ENCODE results near the gene KLHL3.
"Not testable (repeated sequence)": the region's sequence is repeated elsewhere in the genome, so short reads cannot be mapped to it uniquely, and the experiment has no call there.

KLHL3 gene

DNA sequence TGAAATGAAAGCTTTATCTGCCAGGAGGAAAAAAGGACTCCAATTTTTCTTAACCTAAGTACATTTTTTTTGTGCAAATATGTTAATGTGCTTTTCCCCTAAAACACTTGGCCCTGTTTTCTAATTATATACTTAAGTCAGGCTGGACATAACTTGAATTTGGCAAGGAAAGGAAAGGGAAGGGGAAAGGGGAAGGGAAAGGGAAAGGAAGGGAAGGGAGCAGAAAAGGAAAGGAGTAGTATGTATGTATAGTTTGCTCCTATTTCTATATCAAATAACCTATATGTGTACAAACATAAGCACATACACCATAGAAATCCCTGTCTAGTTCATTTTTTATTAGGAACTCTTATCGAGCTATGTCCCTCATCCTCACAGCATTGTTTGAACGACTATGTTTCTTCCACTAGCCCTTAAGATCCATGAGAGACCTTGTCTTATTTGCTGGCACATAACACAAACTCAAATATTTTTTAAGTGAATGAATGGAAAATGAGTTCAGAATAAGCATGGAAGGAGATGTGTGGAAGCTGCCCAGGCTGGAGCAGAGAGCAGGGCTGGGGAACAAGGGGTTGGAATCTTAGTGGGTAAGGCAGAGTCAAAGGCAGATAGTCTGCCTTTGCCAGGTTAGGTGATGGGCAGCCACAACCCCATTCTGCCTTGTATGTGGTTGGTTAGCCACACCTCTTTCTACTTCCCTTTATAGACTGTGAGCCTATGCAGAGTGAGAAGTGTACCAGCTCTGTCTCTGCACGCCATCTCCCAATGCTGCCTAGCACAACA lies 70.0 kb downstream of the KLHL3 start:
- peak; percentile 62 for DNase-seq

DNA sequence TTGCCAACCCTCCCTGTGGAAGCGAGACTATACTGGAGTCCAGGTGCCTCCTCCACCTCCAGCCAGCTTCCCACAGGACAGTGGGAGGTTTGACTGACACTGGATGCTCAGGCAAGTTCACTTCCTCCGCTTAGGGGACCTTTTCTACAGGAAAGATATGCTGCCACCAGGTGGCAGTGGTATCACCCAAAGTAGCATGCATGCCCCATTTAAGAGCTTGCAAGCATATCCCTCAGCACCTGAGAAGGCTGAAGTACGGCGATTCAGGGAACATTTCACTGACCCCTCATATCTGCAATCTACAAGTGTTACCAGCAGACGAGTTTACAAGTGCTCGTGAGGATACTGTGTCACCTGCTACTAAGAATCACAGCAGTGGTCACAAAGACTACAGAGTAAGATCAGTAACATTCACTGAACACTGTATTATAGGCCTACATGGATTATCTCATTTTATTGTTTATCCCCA lies 75.5 kb downstream of the KLHL3 start:
- peak; percentile 86 for DNase-seq

DNA sequence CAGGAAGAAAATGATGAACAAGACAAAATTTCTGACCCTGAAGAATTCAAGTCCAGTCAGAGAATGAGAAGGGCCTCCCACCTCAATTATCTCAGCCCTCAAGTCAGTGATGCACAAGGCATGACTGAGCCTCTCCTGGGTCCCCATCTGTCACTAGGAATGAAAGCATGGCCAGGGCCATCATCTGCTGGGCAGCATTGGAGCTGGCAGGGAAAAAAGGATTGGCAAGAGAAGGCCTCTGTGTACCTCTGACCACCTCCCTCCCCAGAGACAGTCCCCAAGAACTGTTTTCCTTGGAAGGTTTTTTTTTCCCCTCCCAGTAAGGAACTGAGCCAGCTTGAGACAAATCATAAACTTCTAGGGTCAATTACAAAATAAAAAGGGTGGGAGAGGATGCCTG lies 76.7 kb downstream of the KLHL3 start:
- no peak for DNase-seq

DNA sequence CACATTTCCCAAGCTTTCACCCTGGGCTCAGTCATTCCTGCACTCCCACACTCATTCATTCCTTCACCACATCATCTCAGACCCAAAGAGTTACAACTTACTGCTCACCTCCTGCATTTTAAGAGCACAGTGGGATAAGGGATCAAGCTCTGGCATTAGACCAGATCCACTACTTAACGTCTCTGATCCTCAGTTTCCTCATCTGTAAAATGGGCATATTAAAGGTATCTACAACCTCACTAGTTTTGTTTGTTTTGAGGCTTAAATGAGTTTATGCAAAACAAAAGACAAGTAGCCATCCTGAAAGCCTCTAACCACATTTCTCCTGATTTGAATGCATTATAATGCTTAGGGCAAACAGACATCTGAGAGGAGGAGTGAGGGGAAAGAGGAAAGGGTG lies 77.6 kb downstream of the KLHL3 start:
- no peak for DNase-seq

DNA sequence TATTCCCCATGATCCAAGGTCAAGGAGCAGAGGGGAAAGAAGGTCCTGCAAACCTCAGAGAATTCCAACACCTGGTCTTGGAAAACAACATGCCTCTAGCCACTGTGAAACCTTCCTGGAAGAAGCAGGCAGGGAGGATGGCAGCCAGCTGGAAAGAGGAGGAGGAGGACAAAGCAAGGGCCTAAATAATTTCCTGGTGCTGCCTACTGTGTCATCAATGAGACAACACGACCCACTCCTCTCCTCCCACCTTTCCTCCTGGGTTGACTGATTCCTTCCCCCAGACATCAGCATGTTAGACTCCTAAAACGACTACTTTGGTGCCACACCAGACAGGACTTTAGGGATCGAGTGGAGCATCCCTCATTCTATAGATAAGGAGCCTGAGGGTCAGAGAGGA lies 78.8 kb downstream of the KLHL3 start:
- no peak for DNase-seq

DNA sequence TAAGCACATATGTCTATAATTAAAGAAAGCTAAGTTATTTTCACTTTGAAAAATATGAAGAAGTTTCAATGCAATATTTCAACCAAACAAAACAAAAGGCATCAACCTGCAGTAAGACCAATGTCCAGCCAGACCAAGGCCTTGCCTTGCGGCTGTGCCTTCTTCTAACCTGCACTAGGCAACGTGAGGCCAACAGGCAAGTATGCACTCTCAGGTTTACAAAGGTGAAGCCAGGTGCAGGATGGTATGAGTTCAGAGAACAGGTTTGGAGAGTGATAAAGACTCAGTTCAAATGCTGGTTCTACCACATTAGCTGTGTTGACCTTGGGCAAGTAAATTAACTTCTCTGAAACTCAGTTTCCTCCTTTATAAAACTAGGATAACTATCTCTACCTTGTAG lies 79.3 kb downstream of the KLHL3 start:
- no peak for DNase-seq

DNA sequence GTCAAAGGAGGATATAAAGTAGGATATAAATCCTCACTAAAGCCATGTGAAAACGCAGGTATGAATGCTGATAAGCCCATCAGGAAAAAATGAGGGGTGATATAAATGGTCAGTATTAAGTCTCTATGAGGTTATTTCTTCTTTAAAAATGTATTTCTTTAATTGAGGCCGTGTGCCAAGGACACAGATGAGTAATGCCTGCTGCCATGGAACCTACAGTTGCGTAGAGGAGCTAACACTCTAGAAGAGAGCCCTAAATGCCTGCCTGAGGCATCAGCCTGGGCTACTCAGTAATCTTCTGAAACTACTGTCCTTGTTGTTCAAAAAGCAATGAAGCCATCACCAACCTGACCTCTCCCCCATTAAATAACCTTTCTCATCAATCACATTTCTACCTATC lies 84.9 kb downstream of the KLHL3 start:
- DNase-seq = no peak

DNA sequence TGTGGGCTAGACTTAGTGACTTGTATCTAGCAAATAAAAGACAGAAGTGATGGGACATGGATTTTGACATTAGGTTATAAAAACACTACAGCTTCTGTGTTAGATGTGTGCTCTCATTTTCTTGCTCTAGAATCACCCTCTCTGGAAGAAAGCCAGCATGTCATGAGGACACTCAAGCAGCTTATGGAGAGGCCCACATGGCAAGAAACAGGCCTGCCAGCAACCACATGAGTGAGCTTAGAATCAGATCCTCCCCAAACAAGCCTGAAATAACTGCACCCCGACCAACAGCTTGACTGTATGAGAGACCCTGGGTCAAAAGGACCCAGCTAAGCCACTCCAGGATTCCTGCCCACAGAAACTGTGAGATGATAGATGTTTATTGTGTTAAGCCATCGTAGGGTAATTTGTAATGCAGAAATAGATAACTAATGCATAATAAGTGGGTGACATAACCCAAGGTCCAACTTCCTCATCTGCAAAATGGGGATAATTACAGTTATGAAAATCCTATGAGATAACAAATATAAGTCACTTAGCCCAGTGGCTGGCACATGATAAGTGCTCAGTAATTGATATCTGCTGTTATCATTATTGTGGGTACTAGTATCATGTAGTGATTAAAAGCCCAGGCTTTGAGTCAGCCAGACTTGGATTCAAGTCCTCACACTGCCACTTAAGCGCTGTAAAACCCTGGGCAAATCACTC lies 86.5 kb downstream of the KLHL3 start:
- no peak for DNase-seq

DNA sequence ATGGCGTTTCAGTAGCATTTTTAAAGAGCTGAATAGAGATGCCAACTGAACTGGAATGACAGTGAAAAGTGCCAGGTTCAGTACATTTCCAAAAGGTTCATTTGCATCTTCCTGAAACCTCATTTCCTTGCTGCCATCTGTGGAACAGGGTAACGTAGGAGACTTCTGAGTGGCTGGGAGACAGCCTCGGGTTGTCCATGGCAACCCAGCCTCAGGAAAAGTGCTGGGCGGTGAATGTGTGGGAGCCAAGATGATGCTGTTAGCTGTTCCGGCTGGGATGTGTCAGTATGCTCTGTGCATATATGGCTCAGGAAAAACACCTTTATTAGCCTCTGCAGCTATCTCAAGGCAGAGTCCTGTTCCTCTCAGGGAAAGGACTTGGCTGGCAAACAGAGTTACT lies 87.5 kb downstream of the KLHL3 start:
- DNase-seq = no peak

DNA sequence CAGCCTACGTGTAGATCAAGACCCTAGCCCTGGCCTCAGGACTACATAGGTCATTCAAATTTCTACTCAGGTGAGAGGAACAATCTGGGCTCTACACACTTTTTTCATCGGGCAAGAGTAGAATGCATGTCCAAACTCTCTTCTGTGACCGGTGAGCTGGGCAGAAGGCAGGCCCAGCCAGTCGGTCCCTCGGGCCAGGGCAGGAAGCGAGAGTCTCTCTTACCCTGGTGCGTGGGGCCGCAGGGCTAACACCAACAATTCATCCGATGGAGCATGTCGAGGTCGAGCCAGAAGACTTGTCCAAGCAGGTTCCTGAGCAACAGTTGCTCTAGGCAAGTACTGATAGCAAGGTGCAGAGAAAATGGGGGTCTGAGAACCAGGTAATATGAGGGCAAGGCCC lies 88.5 kb downstream of the KLHL3 start:
- no peak for DNase-seq

DNA sequence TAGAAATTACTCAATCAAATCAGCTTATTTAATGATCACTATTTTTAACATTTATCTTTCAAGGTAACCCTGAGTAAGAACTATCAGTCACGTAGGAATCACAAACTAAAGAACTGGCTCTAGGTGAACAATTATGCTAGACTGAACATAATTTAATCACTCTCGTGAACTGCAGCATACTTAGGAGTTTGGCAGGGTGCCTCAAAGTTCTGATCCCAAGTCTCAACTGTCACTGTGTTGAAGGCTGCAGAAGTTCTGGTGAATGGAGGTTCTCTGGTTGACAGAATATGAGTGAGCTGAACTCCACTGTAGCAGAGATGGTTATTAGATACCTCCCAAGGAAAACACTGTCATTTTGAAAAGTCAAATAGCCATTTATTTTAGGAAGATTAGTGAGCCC lies 89.1 kb downstream of the KLHL3 start:
- no peak for DNase-seq

DNA sequence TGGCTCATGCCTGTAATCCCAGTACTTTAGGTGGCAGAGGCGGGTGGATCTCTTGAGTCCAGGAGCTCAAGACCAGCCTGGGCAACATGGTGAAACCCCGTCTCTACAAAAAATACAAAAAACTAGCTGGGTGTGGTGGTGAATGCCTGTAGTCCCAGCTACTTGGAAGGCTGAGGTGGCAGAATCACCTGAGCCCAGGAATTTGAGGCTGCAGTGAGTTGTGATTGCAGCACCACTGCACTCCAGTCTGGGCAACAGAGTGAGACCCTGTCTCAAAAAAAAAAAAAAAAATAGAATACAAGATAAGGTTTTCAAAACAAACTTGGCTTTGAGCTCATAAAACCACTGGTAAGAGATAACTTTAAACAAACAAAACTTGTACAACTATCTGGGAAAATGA lies 92.8 kb downstream of the KLHL3 start:
- not testable (repeated sequence) for DNase-seq

DNA sequence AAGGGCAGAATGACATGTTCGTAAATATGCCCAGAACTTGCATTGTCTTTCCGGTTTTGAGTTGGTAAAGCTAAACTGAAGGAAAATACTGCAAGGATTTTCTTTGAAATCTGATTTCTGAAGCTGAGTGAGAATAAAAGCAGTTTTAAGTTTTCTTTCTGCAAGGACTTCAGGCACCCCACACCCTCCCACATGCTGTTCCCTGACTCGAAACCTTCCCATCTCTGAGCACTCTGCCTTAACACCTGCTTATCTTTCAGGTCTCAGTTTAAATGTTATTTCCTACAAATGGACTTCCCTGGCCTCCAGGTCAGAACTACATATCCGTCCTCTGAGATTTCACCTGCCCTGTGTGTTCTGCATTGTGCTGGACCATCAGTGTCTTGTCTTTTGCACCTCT lies 93.8 kb downstream of the KLHL3 start:
- DNase-seq = no peak

DNA sequence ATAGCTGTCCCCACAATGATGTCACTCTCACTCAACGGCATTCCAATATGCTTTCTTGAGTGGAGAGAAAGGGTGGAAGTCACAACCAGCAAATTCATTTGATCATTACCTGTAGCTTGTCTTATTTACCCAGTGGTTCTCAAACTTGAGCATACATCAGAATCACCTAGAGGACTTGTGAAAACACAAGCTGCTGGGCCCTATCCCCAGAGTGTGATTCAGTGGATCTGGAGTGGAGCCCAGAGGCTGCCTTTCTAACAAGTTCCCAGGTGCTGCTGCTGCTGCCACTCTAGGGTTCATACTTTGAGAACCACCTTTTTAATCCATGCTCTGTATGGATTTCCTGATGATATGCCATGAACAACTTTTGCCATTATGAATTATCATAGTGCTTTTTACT lies 94.7 kb downstream of the KLHL3 start:
- no peak for DNase-seq

DNA sequence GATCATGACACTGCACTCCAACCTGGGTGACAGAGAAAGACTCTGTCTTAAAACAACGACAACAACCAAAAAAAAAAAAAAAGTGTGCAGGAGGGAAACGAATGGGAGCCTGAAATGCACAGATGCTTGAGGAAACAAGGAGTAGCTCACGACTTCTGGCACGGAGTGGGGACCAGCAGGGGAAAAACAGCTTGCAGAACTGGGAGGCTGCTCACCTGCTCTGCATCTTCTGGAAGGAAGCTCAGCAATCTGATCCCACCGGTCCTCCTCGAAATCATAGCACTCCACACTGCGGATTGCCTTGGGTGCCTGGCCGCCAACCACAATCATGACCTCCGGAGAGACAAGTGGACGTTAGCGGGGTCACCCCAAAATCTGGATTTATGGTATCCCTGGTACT lies 96.2 kb downstream of the KLHL3 start:
- DNase-seq = no peak

DNA sequence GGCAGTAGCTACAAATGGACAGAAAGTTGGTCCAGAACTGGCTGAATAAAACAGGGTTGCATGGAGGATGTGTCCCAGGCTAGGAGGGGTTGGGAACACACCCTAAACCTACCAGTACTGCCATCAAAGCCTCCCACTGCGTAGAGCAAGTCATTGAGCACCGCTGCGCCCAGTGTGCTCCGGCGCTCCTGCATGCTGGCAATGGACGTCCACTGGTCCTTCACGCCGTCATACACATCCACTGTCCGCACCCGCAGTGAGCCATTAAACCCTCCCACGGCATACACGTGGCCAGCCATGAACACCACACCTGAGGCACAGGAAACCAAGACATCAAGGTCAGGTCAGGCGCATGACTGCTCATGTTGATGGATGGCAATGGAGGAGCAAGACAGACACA lies 97.0 kb downstream of the KLHL3 start:
- no peak for DNase-seq

DNA sequence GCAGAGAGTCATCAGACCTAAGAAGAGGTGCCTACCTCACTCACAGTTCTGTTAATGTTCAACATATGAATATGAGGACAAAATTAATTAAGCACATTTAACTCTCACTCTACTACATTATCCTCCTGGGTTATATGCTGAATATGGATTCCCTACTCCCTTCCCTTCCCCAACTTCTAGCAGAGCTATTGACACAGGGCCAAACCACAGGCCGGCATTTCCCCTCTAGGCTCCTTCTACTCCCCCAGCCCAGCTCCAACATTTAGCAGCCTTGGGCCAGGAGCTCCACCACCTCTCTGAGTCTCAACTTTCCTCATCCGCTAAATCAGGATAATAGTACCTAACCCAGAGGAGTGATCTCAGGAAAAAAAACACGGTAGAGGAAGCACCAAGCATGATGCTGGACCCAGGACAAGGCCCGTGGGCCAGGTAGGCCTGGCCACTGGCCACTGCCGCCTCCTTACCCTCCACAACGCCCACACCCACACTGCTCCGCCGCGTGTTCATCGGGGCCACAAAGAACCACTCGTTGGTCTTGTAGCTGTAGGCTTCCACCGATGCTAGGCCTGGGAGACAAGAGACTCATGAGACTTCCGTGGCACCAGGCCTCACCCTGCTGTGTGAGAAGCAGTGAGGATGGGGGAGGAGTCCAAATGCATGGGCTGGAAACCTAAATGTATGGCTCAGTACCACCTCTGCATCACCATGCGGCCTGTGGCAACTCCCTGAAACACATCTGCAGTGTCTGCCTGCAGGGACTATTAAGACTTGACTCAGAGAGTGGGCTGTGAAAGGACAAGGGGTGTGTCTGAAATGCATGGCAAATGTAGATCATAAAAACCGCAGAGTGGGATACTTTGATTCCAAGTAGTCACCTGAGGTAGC lies 98.8 kb downstream of the KLHL3 start:
- DNase-seq = no peak

DNA sequence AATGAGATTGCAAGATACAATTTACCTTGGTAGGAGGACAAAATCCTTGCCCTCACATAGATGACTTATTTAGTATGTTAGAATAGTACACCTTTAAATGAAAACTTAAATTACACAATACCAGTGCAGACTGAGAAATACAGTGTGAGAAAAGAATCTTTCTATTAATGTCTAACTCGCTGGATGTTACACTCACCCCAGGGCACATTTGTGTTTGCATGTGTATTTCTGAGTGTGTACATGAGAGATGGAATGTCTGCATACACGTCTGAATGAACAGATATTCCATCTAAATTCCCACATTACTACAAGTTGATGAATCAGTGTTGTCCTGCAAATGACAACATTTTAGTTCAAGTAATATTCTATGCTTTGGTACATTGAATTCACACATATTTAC lies 99.8 kb downstream of the KLHL3 start:
- DNase-seq = no peak

DNA sequence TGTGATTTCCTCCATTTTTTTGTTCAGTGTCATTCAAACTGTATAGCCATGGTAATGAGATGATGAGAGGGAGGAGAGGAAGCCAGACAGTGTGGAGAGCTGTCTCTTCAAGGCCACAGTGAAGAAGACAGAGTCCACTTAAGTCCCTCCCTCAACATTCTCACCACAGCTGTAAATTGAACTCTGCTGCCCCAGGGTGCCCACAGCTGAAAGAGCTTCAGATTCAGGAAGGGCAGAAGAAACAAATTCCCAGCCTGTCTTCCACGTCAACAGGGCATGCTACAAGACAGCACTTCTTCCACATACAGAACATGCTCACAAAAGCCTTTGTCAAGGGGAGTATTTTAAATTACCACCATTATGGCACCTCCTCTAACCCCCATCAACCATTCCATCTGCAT lies 100.4 kb downstream of the KLHL3 start:
- DNase-seq = no peak

DNA sequence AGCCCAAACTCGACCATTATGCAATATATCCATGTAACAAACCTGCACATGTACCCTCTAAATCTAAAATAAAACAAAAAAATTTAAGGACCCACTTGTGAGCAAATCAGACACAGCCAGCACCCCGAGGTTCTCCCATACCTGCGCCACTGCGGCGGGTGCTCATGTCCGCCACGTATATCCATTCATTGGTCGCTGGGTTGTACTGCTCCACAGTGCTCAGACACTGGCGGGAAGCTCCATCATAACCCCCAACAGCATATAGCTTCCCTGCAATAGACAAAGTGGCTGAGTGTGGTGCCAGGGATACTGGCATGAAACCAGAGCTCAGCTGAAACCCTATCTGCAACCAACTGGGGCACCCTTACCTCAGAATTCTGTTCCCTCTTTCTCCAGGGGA lies 102.0 kb downstream of the KLHL3 start:
- DNase-seq = no peak

DNA sequence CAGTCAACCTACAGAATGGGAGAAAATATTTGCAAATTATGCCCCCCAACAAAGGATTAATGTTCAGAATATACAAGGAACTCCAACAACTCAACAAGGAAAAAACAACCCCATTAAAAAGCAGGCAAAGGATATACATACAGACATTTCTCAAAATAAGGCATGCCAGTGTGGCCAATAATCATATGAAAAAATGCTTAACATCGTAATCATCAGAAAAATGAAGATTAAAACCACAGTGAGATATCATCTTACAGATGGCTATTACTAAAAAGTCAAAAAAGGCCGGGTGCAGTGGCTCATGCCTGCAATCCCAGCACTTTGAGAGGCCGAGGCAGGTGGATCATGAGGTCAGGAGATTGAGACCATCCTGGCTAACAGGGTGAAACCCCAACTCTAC lies 103.2 kb downstream of the KLHL3 start:
- no peak for DNase-seq

DNA sequence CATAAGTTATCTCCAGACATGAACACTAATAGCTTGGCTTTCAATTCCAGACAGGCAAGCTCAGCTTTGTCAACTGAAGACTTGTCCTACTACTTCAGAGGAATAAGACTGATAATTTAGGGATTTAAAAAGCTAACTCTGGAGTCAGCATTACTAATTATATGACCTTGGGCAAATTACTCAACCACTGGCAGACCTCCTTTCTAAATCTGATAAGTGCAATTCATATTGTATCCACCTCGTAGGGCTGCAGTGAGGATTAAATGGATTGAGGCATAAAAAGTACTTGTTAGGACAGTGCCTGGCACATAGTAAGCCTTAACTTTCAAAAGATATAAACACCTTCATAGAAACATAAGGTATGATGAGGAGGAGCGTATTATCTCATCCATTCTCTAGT lies 104.4 kb downstream of the KLHL3 start:
- no peak for DNase-seq

DNA sequence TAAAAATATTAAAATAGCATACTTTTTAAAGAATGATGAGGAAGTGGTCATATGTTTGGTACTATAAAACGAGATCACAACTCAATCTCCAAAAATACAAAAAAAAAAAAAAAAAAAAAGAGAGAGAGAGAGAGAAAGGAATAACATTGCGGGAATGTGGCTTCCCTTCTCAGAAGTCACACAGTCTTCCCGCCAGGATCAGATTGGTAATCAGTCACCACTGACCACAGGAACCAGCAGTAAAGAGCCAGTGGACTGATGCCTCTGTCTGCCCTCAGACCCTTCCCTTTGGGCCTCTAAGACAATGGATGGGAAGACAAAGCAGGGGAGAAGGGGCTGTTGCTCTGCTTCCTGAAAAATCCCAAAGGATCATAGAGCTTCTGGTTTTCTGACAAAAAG lies 104.9 kb downstream of the KLHL3 start:
- DNase-seq = no peak
